ENCODE data around the gene SCAPER.

GRCh38 chr15:76470691-76471090 is 434.4 kb downstream of the SCAPER start:
- TF ChIP-seq POLR2A (IDR thresholded peaks at IDR 0.05) = no peak
- TF ChIP-seq CTCF (IDR thresholded peaks at IDR 0.05) = no peak
